NCI-H1105 treated with DMSO at 0.1 percent for 48 hours (cell line): ENCODE measurements around the gene ZMYND8.

Source experiments
- DNase-seq: peaks from one replicate; lab custom pipeline; 2025; lab: John Stamatoyannopoulos, UW

The ZMYND8 gene

GRCh38 chr20:47353692-47354463, 2.6 kb downstream of the ZMYND8 start:
- peak; percentile 68 for DNase-seq

DNA sequence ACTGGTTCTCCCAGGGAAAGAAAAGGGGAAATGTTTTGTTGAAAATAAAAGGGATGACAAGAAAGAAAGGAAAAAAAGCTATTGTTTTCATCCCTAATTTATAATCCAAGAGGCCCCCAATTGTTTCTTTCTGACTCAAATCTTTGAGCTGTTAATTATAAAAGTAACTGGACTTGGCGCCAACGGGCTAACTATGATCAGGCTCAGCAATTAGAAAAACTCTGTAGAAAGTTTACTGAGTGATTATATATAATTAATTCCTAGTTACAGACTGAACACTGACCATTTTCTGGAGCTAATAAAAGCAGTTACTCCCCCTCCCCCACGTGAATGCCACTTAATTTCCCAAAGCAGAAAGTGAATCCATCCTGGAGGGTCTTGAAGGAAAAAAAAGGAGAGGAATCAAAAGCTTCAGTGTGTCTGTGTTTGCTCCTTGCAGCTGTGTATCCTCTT, 3.2 kb downstream of the ZMYND8 start:
- peak; percentile 87 for DNase-seq

DNA sequence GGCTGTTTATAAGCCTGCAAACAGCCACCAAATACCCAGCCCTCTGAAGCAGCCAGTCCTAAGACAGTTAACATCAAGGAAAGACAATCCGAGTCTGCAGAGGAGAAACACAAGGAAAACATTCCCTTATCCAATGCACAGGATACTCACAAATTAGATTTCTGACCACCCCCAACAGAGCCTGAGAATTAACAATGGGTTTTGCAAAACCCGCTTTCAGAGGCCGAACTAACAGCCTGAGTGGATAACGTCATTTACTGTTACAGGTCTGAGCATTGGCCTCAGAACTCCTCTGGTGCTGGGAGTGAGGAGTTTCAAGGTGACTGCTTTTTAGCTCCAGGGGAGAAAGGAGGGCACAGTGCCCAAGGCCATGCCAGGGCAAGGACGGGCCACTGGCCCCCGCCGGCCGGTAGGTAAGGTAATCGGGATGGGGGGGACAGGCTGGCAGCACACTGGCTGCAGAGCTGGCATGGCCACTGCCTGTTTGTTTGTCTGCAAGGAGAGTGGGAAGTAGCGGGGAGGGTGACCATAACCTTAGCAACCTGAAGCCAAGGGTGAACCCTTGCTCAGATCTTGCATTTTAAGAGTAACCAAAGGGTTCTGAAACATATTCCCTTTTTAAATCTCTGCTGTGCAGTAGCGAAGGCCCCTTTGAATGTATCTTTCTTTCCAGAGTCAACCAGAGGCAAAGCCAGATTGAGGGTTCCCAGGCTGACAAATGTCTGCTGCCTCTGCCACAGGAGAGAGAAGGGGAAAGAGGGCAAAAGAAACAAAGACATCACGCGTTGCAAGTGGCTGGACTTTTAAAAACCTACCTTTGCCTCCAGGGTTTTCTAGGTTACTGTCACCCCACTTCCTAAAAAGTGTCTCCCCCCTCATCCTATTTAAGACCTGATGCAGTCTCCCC, 3.9 kb downstream of the ZMYND8 start:
- DNase-seq: peak; percentile 73

GRCh38 chr20:47351643-47352331, 4.7 kb downstream of the ZMYND8 start:
- DNase-seq: peak; percentile 81

- DNase-seq: no peak
Observed at GRCh38 chr20:47350691-47351545, 5.6 kb downstream of the ZMYND8 start.

DNA sequence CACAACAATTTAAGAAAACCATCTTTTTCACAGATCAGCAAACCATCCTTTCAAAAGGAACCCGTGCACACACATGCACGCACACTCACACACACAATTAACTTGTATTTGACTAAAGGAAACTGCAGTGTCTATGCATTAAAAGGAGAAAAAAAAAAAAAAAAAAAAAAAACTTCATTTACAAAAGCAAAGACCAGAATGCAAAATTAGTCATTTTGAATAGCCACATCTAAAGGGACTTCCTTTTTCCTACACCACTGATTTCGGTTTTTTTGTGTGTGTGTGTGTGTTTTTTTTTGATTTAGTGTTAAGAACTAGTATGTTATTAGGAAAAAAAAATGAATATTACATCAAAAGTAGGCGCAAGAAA, 6.3 kb downstream of the ZMYND8 start:
- no peak for DNase-seq

DNA sequence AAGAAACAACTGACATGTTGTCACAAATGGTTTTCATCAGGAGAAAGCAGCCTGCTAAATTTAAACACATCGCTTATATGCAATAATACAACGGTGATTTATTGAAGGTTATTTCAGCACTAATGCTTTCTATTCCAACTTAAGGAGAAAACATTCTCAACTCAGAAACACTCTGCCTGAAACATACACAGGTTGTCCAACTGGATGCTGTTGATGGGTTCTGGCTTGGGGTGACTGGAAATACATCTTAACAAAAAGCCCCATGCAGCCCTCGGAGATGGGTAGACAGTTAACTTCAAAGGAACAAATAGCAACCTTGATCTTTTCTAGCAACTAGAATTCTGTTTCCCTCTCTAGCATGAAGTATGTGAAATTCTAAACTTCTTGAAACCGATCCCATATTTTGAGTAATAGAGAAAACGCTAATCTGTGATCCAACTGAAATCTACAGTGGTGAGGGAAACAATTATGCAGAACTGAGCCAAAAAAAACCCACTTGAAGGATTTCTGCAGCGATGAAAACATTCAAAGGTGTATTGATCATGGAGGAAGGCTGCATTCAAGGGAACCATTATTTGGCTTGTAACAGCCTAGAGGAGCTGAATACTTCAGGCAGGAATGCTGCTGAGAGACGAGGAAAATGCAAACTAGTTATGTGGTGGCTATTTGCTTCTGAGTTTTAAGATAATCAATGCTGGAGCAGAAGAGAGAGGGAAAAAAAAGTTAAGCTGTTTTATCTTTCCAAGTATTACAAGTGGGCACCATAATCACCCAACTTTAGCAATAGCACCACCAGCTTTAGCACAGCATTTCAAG, 6.9 kb downstream of the ZMYND8 start:
- peak; percentile 21 for DNase-seq

- no peak for DNase-seq
Observed at GRCh38 chr20:47348539-47349142, 7.9 kb downstream of the ZMYND8 start.

- DNase-seq: no peak
Observed at GRCh38 chr20:47347661-47348435, 8.7 kb downstream of the ZMYND8 start.

GRCh38 chr20:47346172-47346571, 10.3 kb downstream of the ZMYND8 start:
- DNase-seq: no peak

- DNase-seq: no peak
Observed at GRCh38 chr20:47345214-47345613, 11.3 kb downstream of the ZMYND8 start.

DNA sequence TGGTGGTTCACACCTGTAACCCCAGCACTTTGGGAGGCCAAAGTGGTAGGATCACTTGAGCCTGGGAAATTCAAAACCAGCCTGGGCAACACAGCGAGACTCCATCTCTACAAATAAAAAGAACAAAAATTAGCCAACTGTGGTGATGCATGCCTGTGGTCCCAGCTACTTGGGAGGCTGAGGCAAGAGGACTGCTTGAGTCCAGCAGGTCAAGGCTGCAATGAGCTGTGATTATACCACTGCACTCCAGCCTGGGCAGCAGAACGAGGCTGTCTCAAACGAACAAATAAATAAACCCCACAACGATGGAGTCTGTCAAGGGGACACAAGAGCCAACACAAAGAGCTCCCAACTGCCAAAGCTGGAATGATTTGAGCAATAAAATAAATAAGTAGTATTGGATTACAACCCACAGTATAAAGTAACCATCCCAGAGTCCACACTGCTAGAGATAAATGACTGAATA, 13.5 kb downstream of the ZMYND8 start:
- DNase-seq: peak; percentile 17

GRCh38 chr20:47338131-47338628, 18.3 kb downstream of the ZMYND8 start:
- no peak for DNase-seq

DNA sequence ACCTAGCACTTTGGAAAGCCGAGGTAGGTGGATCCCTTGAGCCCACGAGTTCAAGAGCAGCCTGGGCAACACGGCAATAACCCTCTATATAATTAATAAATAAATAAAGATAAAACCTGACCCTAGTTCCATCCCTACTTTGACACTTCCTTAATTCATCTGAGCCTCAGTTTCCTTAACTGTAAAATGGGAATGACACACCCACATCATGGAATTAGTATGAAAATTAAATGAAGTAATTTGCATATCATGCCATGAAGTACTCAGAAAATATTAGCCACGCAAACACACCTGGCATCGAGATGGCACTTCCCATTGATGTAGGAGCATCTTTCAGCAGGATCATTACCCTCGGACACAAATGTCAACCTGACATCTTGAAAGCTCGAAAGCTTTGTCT, 19.1 kb downstream of the ZMYND8 start:
- DNase-seq: no peak

DNA sequence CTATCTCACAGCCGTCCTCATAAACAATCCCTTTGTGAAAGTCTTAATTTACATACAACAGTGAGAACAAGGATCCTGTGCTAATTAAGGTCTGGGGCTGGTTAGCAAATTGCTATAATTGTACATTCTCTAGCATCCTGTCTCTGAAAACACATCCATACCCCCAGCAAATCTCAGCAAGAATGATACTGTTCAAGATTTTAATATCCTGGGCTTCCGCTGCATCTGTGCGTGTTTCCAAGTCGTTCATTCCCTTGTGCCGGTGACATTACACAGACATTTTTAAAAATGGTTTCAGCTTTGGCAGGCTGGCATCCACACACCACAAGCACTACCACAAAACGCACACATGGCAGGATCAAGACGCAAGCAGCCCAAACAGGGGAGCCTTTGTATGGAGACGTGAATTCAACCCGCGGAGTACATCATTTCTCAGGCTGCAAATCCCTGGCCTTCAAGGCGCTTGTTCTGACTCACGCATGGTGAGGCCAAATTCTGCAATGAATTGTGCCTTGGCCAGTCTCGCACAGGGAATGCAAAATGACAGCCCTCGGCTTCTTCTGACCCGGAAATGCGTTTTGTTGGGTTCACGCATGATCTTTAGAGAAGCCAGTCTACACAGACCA, 20.3 kb downstream of the ZMYND8 start:
- no peak for DNase-seq

DNA sequence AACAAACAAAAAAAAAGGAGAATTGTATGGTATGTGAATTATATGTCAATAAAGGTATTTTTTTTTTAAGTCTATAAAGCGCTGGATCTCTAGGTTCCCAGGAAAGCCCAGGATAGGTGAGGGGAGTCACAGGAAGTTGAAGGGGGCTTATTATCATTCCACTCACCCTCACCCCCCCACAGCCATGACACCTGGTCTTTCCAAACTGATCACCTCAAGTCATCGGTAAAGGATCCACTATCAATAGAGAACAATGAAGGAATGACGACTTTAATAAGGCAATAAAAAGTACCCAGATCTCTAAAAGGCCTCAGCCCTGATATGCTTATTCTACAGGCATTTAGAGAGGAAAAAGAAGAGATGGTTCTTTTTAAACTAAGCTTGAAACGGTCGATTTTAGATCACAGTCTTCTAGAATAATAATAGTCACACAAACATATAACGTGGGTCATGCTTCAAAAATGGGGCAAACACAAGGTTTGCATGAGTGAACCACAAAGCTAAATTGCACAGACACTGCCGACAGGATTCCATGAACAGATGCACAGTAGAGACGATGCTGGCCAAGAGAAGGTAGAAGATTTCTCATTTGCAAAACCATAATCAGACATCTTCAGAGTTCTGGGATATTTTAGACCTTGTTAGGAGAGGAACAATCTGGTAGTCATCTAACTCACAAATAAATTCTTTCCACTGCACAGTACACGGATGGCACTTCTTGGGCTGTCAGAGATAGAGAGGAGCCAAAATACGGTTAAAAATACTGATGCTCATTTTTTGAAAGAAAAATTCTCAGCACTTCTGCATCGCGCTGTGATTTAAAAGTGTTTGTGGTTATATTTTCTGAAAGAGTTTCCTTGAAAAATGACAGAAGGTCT, 21.0 kb downstream of the ZMYND8 start:
- no peak for DNase-seq

DNA sequence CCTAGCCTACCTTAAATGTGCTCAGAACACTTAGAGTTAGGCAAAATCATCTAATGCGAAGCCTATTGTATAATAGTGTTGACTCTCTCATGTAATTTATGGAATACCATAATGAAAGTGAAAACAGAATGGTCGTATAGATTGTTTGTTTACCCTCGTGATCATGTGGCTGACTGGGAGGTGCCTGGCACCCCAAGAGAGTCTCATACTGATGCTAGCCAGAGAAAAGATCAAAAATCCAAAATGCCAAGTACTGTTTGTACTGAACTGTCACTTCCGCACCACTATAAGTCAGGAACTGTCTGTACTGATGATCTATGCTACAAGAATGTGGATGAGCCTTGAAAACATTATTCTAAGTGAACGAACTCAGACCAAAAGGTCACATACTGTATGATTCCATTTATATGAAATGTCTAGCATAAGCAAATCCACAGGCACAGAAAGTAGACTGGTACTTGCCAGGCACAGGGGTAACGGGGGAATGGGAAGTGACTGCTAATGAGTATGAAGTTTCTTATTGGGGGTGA, 22.4 kb downstream of the ZMYND8 start:
- peak; percentile 24 for DNase-seq
